Activated CD8-positive, alpha-beta memory T cell treated with anti-CD3 and anti-CD28 coated beads for 1 hour (primary cell): ENCODE measurements around the gene PLXDC2.
"Not testable (repeated sequence)": the region's sequence is repeated elsewhere in the genome, so short reads cannot be mapped to it uniquely, and the experiment has no call there.

Source experiments
- DNase-seq, 2 donors: peaks; one replicate each; pipeline ENCODE4 v3.0.0-alpha.2; 2020; ENCODE audit warnings: low read depth in 1 of 2; ENCODE audit errors: extremely low read depth in 1 of 2

The PLXDC2 gene

GRCh38 chr10:20173046-20173445, 356.8 kb downstream of the PLXDC2 start:
- DNase-seq = no peak

GRCh38 chr10:20175719-20176118, 359.5 kb downstream of the PLXDC2 start:
- DNase-seq = no peak

- no peak for DNase-seq
Measured at GRCh38 chr10:20180766-20181165, 364.5 kb downstream of the PLXDC2 start.

GRCh38 chr10:20181434-20181833, 365.2 kb downstream of the PLXDC2 start:
- no peak for DNase-seq

GRCh38 chr10:20185116-20185515, 368.9 kb downstream of the PLXDC2 start:
- DNase-seq = no peak

- DNase-seq = not testable (repeated sequence)
Measured at GRCh38 chr10:20191392-20191791, 375.2 kb downstream of the PLXDC2 start.

GRCh38 chr10:20195076-20195475, 378.8 kb downstream of the PLXDC2 start:
- DNase-seq = no peak

- DNase-seq = no peak
Measured at GRCh38 chr10:20200758-20201157, 384.5 kb downstream of the PLXDC2 start.

GRCh38 chr10:20202337-20202736, 386.1 kb downstream of the PLXDC2 start:
- DNase-seq = no peak

- no peak for DNase-seq
Measured at GRCh38 chr10:20207653-20208052, 391.4 kb downstream of the PLXDC2 start.

GRCh38 chr10:20209098-20209497, 392.9 kb downstream of the PLXDC2 start:
- not testable (repeated sequence) for DNase-seq

GRCh38 chr10:20215547-20216152, 399.4 kb downstream of the PLXDC2 start:
- DNase-seq = no peak

- DNase-seq = no peak
Measured at GRCh38 chr10:20221356-20221755, 405.1 kb downstream of the PLXDC2 start.

GRCh38 chr10:20228729-20229128, 412.5 kb downstream of the PLXDC2 start:
- DNase-seq = no peak

GRCh38 chr10:20232079-20232705, 416.0 kb downstream of the PLXDC2 start:
- DNase-seq = no peak

- DNase-seq = no peak
Measured at GRCh38 chr10:20233423-20233822, 417.2 kb downstream of the PLXDC2 start.

- no peak for DNase-seq
Measured at GRCh38 chr10:20234579-20234978, 418.3 kb downstream of the PLXDC2 start.

GRCh38 chr10:20237091-20237570, 420.9 kb downstream of the PLXDC2 start:
- no peak for DNase-seq

- DNase-seq = no peak
Measured at GRCh38 chr10:20237586-20237985, 421.4 kb downstream of the PLXDC2 start.

GRCh38 chr10:20240643-20241042, 424.4 kb downstream of the PLXDC2 start:
- no peak for DNase-seq

GRCh38 chr10:20247454-20247853, 431.2 kb downstream of the PLXDC2 start:
- no peak for DNase-seq

GRCh38 chr10:20247891-20248708, 431.9 kb downstream of the PLXDC2 start:
- DNase-seq = no peak
